GM21737 (cell line): ENCODE measurements around the gene CCDC167.

Source experiments
- ATAC-seq: cut with Tn5 transposase; IDR thresholded peaks from one replicate; pipeline ENCODE4 v1.9.1; 2021; ENCODE audit warnings: mild to moderate bottlenecking, moderate library complexity; ENCODE audit not compliant: unreplicated experiment

Gene CCDC167

DNA sequence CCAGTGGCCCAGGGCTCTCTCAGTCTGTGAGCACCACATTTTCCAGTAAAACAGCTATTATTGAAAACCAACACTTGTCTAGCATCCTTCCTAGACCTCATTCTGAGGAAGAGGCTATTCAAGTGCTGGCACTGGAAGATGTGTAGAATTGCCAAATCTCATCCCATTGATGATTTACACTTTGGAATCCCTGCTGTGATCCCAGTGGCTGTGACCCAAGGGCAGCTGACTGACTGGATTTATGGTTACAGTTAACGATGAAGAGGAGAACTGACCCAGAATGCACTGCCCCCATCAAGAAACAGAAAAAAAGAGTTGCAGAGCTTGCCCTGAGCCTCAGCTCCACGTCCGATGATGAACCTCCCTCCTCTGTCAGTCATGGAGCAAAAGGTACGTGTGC, 64.3 kb downstream of the CCDC167 start:
- ATAC-seq, result no peak

DNA sequence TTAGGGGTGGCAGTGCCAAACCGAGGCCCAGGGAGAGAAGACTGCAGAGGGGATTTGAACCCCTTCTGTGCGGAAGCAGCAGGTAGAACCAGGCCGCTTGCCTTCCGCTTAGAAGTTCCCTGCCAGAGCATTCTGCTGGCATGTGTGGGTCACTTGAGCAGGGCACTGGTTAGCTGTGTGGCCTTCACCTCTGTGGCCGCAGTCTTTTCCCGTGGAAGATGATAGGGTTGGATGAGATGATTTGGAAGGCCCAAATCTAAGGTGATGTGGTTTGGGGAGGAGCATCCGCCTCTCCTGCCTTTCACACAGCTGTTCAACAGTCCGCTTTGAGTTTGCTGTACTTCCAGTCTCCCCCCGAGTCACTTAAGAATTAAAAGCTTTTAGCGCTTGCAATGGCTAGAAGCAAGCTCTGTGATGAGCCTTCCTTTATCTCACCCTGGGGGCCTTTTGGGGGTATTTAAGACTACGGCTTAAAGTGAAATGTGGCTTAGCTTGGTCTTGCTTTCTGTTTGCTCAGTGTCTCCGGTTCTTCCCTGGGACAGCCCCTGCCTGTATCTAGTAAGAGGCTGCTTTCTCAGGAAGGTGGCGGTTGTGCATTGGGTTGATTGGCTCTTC, 65.9 kb downstream of the CCDC167 start:
- peak; percentile 44 for ATAC-seq
